HepG2 (cell line): ENCODE results near the gene MTARC1. TPM values are rescaled to one million over a fixed set of nuclear protein-coding genes. Genes with fewer than 3 reads are reported as not detected.

Experiments used
- DRAP1 ChIP-seq: IDR thresholded peaks from 2 replicates; pipeline ENCODE4 v1.6.1; 2016; ENCODE audit warnings: missing genetic modification reagents, missing compliant biosample characterization
- GABPA ChIP-seq, 2 experiments: IDR thresholded peaks; 2 replicates each; pipeline ENCODE4 v1.6.1; 2011 to 2016; ENCODE audit warnings: low read depth in 2 of 2, low read length in 1 of 2, missing biosample characterization in 1 of 2, missing genetic modification characterization in 1 of 2
- GMEB2 ChIP-seq: IDR thresholded peaks from 2 replicates; pipeline ENCODE4 v1.6.1; 2016; ENCODE audit warnings: missing biosample characterization, missing genetic modification reagents, low read depth
- KLF15 ChIP-seq: sonication (generic); formaldehyde crosslinking; IDR thresholded peaks from 2 replicates; pipeline ENCODE4 v1.8.1; 2023; ENCODE audit warnings: borderline replicate concordance, mild to moderate bottlenecking, inconsistent platforms, missing genetic modification reagents, mixed read lengths
- KLF9 ChIP-seq: IDR thresholded peaks from 2 replicates; pipeline ENCODE4 v1.6.1; 2016; ENCODE audit warnings: low read depth
- MXI1 ChIP-seq: IDR thresholded peaks from 3 replicates; pipeline ENCODE4 v1.6.1; 2012; ENCODE audit warnings: low read depth, low read length, inconsistent platforms, borderline replicate concordance
- PATZ1 ChIP-seq: sonication (generic); formaldehyde crosslinking; IDR thresholded peaks from 2 replicates; pipeline ENCODE4 v1.4.0; 2020; ENCODE audit warnings: missing genetic modification reagents
- YY1 ChIP-seq: IDR thresholded peaks from 2 replicates; pipeline ENCODE4 v1.6.1; 2011; ENCODE audit warnings: low read length, low read depth, moderate library complexity, mild to moderate bottlenecking; ENCODE audit not compliant: insufficient read depth, insufficient replicate concordance
- ZC3H4 ChIP-seq: sonication (generic); formaldehyde crosslinking; IDR thresholded peaks from 2 replicates; pipeline ENCODE4 v1.4.0; 2020; ENCODE audit warnings: missing genetic modification reagents, borderline replicate concordance
- ZFP36L1 ChIP-seq: sonication (generic); formaldehyde crosslinking; IDR thresholded peaks from 2 replicates; pipeline ENCODE4 v1.8.0; 2022; ENCODE audit warnings: mild to moderate bottlenecking, missing genetic modification reagents, moderate library complexity
- ZFX ChIP-seq: sonication (generic); formaldehyde crosslinking; IDR thresholded peaks from 2 replicates; pipeline ENCODE4 v1.4.0; 2020; ENCODE audit warnings: mild to moderate bottlenecking, low read depth, missing genetic modification reagents, moderate library complexity
- ZNF230 ChIP-seq: sonication (generic); formaldehyde crosslinking; IDR thresholded peaks from 2 replicates; pipeline ENCODE4 v1.4.0; 2020; ENCODE audit warnings: mild to moderate bottlenecking, missing genetic modification reagents
- ZNF3 ChIP-seq: IDR thresholded peaks from 2 replicates; pipeline ENCODE4 v1.7.0; 2017; ENCODE audit warnings: inconsistent platforms
- ZNF580 ChIP-seq: IDR thresholded peaks from 2 replicates; pipeline ENCODE4 v1.6.1; 2016; ENCODE audit warnings: low read depth, borderline replicate concordance
- ZNF660 ChIP-seq: sonication (generic); formaldehyde crosslinking; IDR thresholded peaks from 2 replicates; pipeline ENCODE4 v1.5.1; 2020; ENCODE audit warnings: mild to moderate bottlenecking, low read depth, missing genetic modification reagents, borderline replicate concordance
- polyA plus RNA-seq, 8 experiments: library from polyadenylated mRNA; depleted of rRNA in 3 of 8; stranded (reverse) in 7 of 8; unstranded in 1 of 8; fragments of >200 nt; fragmentation: Illumina TruSeq in 4 of 8; extraction: Trizol in 4 of 8; gene quantifications; 2 replicates each; pipeline versions ENCODE4 v1.2.1 to v1.2.3, GENCODE V29; 2011 to 2016; ENCODE audit warnings: low read depth in 4 of 8, missing spikeins in 1 of 8, mixed read lengths in 1 of 8; ENCODE audit not compliant: insufficient read depth in 1 of 8
- total RNA-seq, 5 experiments: library from RNA; depleted of rRNA; stranded (reverse); fragments of >200 nt; fragmentation: Illumina TruSeq; extraction: Trizol; gene quantifications; 2 replicates each; pipeline ENCODE4 v1.2.3, GENCODE V29; 2016; ENCODE audit warnings: low read depth in 1 of 5
- TF ChIP-seq, protein P1 (sequence below): sonication (generic); formaldehyde crosslinking; IDR thresholded peaks from 2 replicates; pipeline ENCODE4 v1.8.1; 2023; ENCODE audit warnings: missing genetic modification reagents, inconsistent platforms, borderline replicate concordance
- TF ChIP-seq, protein P2 (sequence below): IDR thresholded peaks from 2 replicates; pipeline ENCODE4 v1.6.1; 2016; ENCODE audit warnings: control low read depth
- TF ChIP-seq, protein P3 (sequence below): sonication (generic); formaldehyde crosslinking; IDR thresholded peaks from 2 replicates; pipeline ENCODE4 v1.5.0; 2020; ENCODE audit warnings: mild to moderate bottlenecking, missing genetic modification reagents, moderate library complexity
- TF ChIP-seq, protein P4 (sequence below): sonication (generic); formaldehyde crosslinking; IDR thresholded peaks from 2 replicates; pipeline ENCODE4 v1.8.0; 2023; ENCODE audit warnings: mild to moderate bottlenecking, missing genetic modification reagents

Gene MTARC1
- total and polyA plus RNA-seq, 2 of the 13 experiments (the other 11 are each of a cell fraction or from before 2014, with no cell fraction given): 19.4 to 106 TPM

- TF ChIP-seq, protein P1, sequence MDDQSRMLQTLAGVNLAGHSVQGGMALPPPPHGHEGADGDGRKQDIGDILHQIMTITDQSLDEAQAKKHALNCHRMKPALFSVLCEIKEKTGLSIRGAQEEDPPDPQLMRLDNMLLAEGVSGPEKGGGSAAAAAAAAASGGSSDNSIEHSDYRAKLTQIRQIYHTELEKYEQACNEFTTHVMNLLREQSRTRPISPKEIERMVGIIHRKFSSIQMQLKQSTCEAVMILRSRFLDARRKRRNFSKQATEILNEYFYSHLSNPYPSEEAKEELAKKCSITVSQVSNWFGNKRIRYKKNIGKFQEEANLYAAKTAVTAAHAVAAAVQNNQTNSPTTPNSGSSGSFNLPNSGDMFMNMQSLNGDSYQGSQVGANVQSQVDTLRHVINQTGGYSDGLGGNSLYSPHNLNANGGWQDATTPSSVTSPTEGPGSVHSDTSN (CRISPR knock-in tag): no peak
- TF ChIP-seq, protein P2, sequence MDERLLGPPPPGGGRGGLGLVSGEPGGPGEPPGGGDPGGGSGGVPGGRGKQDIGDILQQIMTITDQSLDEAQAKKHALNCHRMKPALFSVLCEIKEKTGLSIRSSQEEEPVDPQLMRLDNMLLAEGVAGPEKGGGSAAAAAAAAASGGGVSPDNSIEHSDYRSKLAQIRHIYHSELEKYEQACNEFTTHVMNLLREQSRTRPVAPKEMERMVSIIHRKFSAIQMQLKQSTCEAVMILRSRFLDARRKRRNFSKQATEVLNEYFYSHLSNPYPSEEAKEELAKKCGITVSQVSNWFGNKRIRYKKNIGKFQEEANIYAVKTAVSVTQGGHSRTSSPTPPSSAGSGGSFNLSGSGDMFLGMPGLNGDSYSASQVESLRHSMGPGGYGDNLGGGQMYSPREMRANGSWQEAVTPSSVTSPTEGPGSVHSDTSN (CRISPR knock-in tag): no peak
- TF ChIP-seq, protein P3, sequence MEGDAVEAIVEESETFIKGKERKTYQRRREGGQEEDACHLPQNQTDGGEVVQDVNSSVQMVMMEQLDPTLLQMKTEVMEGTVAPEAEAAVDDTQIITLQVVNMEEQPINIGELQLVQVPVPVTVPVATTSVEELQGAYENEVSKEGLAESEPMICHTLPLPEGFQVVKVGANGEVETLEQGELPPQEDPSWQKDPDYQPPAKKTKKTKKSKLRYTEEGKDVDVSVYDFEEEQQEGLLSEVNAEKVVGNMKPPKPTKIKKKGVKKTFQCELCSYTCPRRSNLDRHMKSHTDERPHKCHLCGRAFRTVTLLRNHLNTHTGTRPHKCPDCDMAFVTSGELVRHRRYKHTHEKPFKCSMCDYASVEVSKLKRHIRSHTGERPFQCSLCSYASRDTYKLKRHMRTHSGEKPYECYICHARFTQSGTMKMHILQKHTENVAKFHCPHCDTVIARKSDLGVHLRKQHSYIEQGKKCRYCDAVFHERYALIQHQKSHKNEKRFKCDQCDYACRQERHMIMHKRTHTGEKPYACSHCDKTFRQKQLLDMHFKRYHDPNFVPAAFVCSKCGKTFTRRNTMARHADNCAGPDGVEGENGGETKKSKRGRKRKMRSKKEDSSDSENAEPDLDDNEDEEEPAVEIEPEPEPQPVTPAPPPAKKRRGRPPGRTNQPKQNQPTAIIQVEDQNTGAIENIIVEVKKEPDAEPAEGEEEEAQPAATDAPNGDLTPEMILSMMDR (CRISPR knock-in tag): no peak
- TF ChIP-seq ZNF660 (no peak), ZNF580 (CRISPR knock-in tag) (no peak), ZFP36L1 (no peak), ZNF3 (CRISPR knock-in tag) (no peak), PATZ1 (CRISPR knock-in tag) (no peak), ZNF230 (CRISPR knock-in tag) (no peak), ZC3H4 (CRISPR knock-in tag) (no peak), YY1 (no peak), MXI1 (no peak), KLF9 (CRISPR knock-in tag) (no peak), DRAP1 (CRISPR knock-in tag) (no peak), GABPA (IDR thresholded peaks at IDR 0.05; ENCODE audit: low read depth, low read length) (no peak), GABPA (CRISPR knock-in tag; IDR thresholded peaks at IDR 0.05; ENCODE audit: low read depth) (0 out of 2 replicates have a peak, but pooled peaks have one; percentile 10), KLF15 (CRISPR knock-in tag) (no peak), ZFX (no peak), GMEB2 (CRISPR knock-in tag) (no peak)
- TF ChIP-seq, protein P4, sequence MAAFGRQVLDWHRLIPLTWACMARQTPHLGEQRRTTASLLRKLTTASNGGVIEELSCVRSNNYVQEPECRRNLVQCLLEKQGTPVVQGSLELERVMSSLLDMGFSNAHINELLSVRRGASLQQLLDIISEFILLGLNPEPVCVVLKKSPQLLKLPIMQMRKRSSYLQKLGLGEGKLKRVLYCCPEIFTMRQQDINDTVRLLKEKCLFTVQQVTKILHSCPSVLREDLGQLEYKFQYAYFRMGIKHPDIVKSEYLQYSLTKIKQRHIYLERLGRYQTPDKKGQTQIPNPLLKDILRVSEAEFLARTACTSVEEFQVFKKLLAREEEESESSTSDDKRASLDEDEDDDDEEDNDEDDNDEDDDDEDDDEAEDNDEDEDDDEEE (CRISPR knock-in tag): no peak
Observed at GRCh38 chr1:220767312-220768125, 19.2 kb upstream of the MTARC1 start (continued).
